Ovary (tissue), 3 donors: ENCODE results near the gene IL24.

Experiments used
- POLR2A ChIP-seq: fragments of 450-650 bp; IDR thresholded peaks from one replicate; pipeline ENCODE4 v1.6.1; 2017; ENCODE audit warnings: antibody characterized with exemption, mild to moderate bottlenecking, moderate library complexity
- TF ChIP-seq, protein P1 (sequence below), 3 donors: fragments of 450-650 bp in 2 of 3; fragments of 200-600 bp in 1 of 3; IDR thresholded peaks; one replicate each; pipeline versions ENCODE4 v1.5.1 to v1.8.0; 2016 to 2022; ENCODE audit warnings: antibody characterized with exemption in 3 of 3, mild to moderate bottlenecking in 1 of 3
- donor health status: DM: no; HTN: no; CAD: no.

DNA sequence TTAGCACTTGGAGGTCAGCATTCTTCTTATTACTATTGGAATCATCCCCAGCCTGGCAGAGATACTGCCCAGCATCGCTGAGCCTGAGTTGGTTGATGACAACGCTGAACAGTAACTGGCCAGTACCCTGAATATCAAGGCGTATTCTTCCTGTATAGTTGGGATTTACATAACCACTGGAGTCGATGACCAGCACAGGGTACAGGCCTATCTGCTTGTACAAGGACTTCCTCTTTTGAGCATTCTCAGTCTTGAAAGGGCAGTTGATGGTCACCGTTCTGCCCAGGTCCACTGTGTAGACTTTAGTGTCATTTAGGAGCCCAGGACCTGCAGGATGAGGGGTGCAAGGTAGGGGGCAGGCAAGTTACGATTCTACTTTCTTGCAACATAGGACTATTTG lies 40.2 kb downstream of the IL24 start:
- TF ChIP-seq, protein P1, sequence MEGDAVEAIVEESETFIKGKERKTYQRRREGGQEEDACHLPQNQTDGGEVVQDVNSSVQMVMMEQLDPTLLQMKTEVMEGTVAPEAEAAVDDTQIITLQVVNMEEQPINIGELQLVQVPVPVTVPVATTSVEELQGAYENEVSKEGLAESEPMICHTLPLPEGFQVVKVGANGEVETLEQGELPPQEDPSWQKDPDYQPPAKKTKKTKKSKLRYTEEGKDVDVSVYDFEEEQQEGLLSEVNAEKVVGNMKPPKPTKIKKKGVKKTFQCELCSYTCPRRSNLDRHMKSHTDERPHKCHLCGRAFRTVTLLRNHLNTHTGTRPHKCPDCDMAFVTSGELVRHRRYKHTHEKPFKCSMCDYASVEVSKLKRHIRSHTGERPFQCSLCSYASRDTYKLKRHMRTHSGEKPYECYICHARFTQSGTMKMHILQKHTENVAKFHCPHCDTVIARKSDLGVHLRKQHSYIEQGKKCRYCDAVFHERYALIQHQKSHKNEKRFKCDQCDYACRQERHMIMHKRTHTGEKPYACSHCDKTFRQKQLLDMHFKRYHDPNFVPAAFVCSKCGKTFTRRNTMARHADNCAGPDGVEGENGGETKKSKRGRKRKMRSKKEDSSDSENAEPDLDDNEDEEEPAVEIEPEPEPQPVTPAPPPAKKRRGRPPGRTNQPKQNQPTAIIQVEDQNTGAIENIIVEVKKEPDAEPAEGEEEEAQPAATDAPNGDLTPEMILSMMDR (IDR thresholded peaks at IDR 0.05) = no peak
- no peak for TF ChIP-seq POLR2A
